Stimulated activated CD8-positive, alpha-beta memory T cell treated with anti-CD3 and anti-CD28 coated beads, Interleukin-7, amount 100 ng/mL, for 48 hours (primary cell): ENCODE data around the gene ZBTB20.

Experiments
- DNase-seq, 2 donors: peaks; one replicate each; pipeline ENCODE4 v3.0.0-alpha.2; 2020; ENCODE audit warnings: low read depth in 1 of 2; ENCODE audit errors: extremely low read depth in 1 of 2

The ZBTB20 gene

GRCh38 chr3:115092220-115092791 is 54.8 kb downstream of the ZBTB20 start:
- DNase-seq, result peak in 1 of 2 donors; percentile 20

GRCh38 chr3:115090712-115091111 is 56.4 kb downstream of the ZBTB20 start:
- DNase-seq, result no peak

- DNase-seq, result no peak
These were observed 57.6 kb downstream of the ZBTB20 start for GRCh38 chr3:115089481-115089880.

- DNase-seq, result no peak
These were observed 59.6 kb downstream of the ZBTB20 start for GRCh38 chr3:115087512-115087911.

- no peak for DNase-seq
These were observed 60.7 kb downstream of the ZBTB20 start for GRCh38 chr3:115086344-115086743.

GRCh38 chr3:115085197-115085865 is 61.8 kb downstream of the ZBTB20 start:
- no peak for DNase-seq

- no peak for DNase-seq
These were observed 62.4 kb downstream of the ZBTB20 start for GRCh38 chr3:115084686-115085085.

GRCh38 chr3:115082260-115082659 is 64.8 kb downstream of the ZBTB20 start:
- DNase-seq, result no peak

GRCh38 chr3:115081444-115081843 is 65.6 kb downstream of the ZBTB20 start:
- no peak for DNase-seq

GRCh38 chr3:115077501-115078250 is 69.4 kb downstream of the ZBTB20 start:
- no peak for DNase-seq

- no peak for DNase-seq
These were observed 72.6 kb downstream of the ZBTB20 start for GRCh38 chr3:115074502-115074901.

- no peak for DNase-seq
These were observed 74.6 kb downstream of the ZBTB20 start for GRCh38 chr3:115072265-115073021.

GRCh38 chr3:115071601-115072000 is 75.5 kb downstream of the ZBTB20 start:
- no peak for DNase-seq

GRCh38 chr3:115071166-115071565 is 75.9 kb downstream of the ZBTB20 start:
- DNase-seq, result no peak

- no peak for DNase-seq
These were observed 78.3 kb downstream of the ZBTB20 start for GRCh38 chr3:115068799-115069198.

GRCh38 chr3:115062412-115062956 is 84.6 kb downstream of the ZBTB20 start:
- DNase-seq, result no peak

- DNase-seq, result no peak
These were observed 85.1 kb downstream of the ZBTB20 start for GRCh38 chr3:115062009-115062408.

GRCh38 chr3:115052906-115053305 is 94.2 kb downstream of the ZBTB20 start:
- no peak for DNase-seq

- no peak for DNase-seq
These were observed 104.7 kb downstream of the ZBTB20 start for GRCh38 chr3:115042351-115042750.

- peak in 1 of 2 donors; percentile 3 for DNase-seq
These were observed 106.3 kb downstream of the ZBTB20 start for GRCh38 chr3:115040673-115041286.

- no peak for DNase-seq
These were observed 106.8 kb downstream of the ZBTB20 start for GRCh38 chr3:115040246-115040645.
